H1 (cell line): ENCODE data around the gene TOMM6. TPM values are rescaled to one million over a fixed set of nuclear protein-coding genes. Genes with fewer than 3 reads are reported as not detected.
A peak's percentile ranks its signal among the peaks of the same experiment; 100 is the strongest.

Source experiments
- CEBPB ChIP-seq: IDR thresholded peaks from 2 replicates; pipeline ENCODE4 v1.6.1; 2012; ENCODE audit warnings: low read depth, low read length
- HDAC2 ChIP-seq, 2 experiments: fragments of 300-600 bp in 1 of 2; sonication (generic) in 1 of 2; IDR thresholded peaks; 2 replicates each; pipeline ENCODE4 v1.6.1; 2011 to 2012; ENCODE audit warnings: low read depth in 2 of 2, low read length in 2 of 2, mild to moderate bottlenecking in 2 of 2, moderate library complexity in 2 of 2, borderline replicate concordance in 1 of 2, inconsistent platforms in 1 of 2
- NANOG ChIP-seq: IDR thresholded peaks from 2 replicates; pipeline ENCODE4 v1.6.1; 2011; ENCODE audit warnings: low read length, low read depth, mild to moderate bottlenecking, inconsistent platforms; ENCODE audit not compliant: insufficient read depth, poor library complexity, severe bottlenecking
- RBBP5 ChIP-seq: IDR thresholded peaks from 2 replicates; pipeline ENCODE4 v1.7.1; 2012; ENCODE audit warnings: low read depth, mild to moderate bottlenecking, inconsistent platforms, low read length, moderate library complexity, borderline replicate concordance
- RNF2 ChIP-seq: fragments of 200-900, 300-1000 bp; sonication (generic); IDR thresholded peaks from 2 replicates; pipeline ENCODE4 v1.7.1; 2016; ENCODE audit warnings: borderline replicate concordance, low read depth, mild to moderate bottlenecking, antibody characterized with exemption, low read length; ENCODE audit not compliant: poor library complexity, severe bottlenecking; ENCODE audit errors: missing control alignments
- TAF7 ChIP-seq: optimal IDR thresholded peaks from 2 replicates; pipeline ENCODE3; 2011; ENCODE audit warnings: low read depth, mild to moderate bottlenecking, inconsistent platforms, low read length, moderate library complexity, borderline replicate concordance
- TCF12 ChIP-seq: IDR thresholded peaks from 2 replicates; pipeline ENCODE4 v1.6.1; 2011; ENCODE audit warnings: low read depth, mild to moderate bottlenecking, low read length
- polyA plus RNA-seq, 7 experiments: library from polyadenylated mRNA; depleted of rRNA in 3 of 7; stranded (reverse) in 5 of 7; unstranded in 2 of 7; fragments of >200 nt in 5 of 7; fragments of 200-250 nt in 2 of 7; gene quantifications; 1 replicate in 5 of 7; 2 replicates in 1 of 7; 4 replicates in 1 of 7; pipeline versions ENCODE4 v1.2.1 to v1.2.3, GENCODE V29; 2011 to 2013; ENCODE audit warnings: missing spikeins in 2 of 7, mixed read lengths in 2 of 7
- total RNA-seq: library from RNA; stranded (reverse); fragmentation: NEBNext Ultra II Directional; extraction: Animal tissue kit (Norgen Biotek cat#: 25700); gene quantifications from 2 replicates; pipeline ENCODE4 v1.2.1, GENCODE V29; 2021
- TF ChIP-seq, protein P1 (sequence below): fragments of 300-600 bp; sonication (generic); IDR thresholded peaks from 2 replicates; pipeline ENCODE4 v1.7.1; 2012; ENCODE audit warnings: low read length, moderate library complexity, mild to moderate bottlenecking, inconsistent platforms; ENCODE audit not compliant: insufficient replicate concordance
- TF ChIP-seq, protein P2 (sequence below): IDR thresholded peaks from 2 replicates; pipeline ENCODE4 v1.6.1; 2012; ENCODE audit warnings: inconsistent platforms

The TOMM6 gene
- total and polyA plus RNA-seq, 2 of the 8 experiments (the other 6 are each of a cell fraction or from before 2014, with no cell fraction given), result 228 to 560 TPM

DNA sequence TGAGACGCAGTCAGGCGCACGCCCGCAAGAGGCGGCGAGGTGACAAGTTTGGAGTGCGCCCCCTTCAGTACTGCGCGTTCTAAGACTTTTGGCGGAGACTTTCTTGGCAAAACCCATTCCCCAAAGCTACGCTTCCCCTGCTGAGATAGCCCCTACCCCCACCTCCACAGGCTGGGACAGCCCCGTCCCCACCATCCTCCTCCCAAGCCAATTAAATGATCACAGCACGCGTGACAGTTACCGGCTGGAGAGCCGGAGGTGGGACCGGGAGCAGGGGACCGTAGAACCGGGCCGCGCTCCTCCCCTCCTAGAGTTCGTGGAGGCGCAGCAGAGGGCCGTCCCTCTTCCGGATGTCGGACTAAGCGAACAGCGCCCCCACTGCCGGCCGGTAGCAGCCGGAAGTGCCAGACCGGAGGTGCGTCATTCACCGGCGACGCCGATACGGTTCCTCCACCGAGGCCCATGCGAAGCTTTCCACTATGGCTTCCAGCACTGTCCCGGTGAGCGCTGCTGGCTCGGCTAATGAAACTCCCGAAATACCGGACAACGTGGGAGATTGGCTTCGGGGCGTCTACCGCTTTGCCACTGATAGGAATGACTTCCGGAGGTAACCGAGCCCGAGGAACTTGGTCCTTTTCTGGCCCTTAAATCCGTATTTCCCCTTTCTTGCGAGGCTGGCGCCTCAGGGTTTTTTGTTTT, at the start of gene TOMM6 (continued):
- TF ChIP-seq RBBP5, result no peak; the same call in 1 of the 2 replicates
- TF ChIP-seq TAF7, result peak; percentile 98
- no peak for TF ChIP-seq CEBPB
- TF ChIP-seq NANOG, result no peak
- TF ChIP-seq TCF12, result no peak
- TF ChIP-seq RNF2, result no peak
- no peak for TF ChIP-seq HDAC2 (IDR thresholded peaks at IDR 0.05; ENCODE audit: borderline replicate concordance in 1 of 2, low read depth in 2 of 2, low read length in 2 of 2)
- TF ChIP-seq, protein P1, sequence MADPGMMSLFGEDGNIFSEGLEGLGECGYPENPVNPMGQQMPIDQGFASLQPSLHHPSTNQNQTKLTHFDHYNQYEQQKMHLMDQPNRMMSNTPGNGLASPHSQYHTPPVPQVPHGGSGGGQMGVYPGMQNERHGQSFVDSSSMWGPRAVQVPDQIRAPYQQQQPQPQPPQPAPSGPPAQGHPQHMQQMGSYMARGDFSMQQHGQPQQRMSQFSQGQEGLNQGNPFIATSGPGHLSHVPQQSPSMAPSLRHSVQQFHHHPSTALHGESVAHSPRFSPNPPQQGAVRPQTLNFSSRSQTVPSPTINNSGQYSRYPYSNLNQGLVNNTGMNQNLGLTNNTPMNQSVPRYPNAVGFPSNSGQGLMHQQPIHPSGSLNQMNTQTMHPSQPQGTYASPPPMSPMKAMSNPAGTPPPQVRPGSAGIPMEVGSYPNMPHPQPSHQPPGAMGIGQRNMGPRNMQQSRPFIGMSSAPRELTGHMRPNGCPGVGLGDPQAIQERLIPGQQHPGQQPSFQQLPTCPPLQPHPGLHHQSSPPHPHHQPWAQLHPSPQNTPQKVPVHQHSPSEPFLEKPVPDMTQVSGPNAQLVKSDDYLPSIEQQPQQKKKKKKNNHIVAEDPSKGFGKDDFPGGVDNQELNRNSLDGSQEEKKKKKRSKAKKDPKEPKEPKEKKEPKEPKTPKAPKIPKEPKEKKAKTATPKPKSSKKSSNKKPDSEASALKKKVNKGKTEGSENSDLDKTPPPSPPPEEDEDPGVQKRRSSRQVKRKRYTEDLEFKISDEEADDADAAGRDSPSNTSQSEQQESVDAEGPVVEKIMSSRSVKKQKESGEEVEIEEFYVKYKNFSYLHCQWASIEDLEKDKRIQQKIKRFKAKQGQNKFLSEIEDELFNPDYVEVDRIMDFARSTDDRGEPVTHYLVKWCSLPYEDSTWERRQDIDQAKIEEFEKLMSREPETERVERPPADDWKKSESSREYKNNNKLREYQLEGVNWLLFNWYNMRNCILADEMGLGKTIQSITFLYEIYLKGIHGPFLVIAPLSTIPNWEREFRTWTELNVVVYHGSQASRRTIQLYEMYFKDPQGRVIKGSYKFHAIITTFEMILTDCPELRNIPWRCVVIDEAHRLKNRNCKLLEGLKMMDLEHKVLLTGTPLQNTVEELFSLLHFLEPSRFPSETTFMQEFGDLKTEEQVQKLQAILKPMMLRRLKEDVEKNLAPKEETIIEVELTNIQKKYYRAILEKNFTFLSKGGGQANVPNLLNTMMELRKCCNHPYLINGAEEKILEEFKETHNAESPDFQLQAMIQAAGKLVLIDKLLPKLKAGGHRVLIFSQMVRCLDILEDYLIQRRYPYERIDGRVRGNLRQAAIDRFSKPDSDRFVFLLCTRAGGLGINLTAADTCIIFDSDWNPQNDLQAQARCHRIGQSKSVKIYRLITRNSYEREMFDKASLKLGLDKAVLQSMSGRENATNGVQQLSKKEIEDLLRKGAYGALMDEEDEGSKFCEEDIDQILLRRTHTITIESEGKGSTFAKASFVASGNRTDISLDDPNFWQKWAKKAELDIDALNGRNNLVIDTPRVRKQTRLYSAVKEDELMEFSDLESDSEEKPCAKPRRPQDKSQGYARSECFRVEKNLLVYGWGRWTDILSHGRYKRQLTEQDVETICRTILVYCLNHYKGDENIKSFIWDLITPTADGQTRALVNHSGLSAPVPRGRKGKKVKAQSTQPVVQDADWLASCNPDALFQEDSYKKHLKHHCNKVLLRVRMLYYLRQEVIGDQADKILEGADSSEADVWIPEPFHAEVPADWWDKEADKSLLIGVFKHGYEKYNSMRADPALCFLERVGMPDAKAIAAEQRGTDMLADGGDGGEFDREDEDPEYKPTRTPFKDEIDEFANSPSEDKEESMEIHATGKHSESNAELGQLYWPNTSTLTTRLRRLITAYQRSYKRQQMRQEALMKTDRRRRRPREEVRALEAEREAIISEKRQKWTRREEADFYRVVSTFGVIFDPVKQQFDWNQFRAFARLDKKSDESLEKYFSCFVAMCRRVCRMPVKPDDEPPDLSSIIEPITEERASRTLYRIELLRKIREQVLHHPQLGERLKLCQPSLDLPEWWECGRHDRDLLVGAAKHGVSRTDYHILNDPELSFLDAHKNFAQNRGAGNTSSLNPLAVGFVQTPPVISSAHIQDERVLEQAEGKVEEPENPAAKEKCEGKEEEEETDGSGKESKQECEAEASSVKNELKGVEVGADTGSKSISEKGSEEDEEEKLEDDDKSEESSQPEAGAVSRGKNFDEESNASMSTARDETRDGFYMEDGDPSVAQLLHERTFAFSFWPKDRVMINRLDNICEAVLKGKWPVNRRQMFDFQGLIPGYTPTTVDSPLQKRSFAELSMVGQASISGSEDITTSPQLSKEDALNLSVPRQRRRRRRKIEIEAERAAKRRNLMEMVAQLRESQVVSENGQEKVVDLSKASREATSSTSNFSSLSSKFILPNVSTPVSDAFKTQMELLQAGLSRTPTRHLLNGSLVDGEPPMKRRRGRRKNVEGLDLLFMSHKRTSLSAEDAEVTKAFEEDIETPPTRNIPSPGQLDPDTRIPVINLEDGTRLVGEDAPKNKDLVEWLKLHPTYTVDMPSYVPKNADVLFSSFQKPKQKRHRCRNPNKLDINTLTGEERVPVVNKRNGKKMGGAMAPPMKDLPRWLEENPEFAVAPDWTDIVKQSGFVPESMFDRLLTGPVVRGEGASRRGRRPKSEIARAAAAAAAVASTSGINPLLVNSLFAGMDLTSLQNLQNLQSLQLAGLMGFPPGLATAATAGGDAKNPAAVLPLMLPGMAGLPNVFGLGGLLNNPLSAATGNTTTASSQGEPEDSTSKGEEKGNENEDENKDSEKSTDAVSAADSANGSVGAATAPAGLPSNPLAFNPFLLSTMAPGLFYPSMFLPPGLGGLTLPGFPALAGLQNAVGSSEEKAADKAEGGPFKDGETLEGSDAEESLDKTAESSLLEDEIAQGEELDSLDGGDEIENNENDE, result no peak
- TF ChIP-seq, protein P2, sequence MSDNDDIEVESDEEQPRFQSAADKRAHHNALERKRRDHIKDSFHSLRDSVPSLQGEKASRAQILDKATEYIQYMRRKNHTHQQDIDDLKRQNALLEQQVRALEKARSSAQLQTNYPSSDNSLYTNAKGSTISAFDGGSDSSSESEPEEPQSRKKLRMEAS, result peak; percentile 50; the same call in 1 of the 2 replicates
